Femur (tissue), 1 donor: ENCODE measurements around the gene GLT6D1.

Experiments used
- DNase-seq: peaks from one replicate; pipeline ENCODE4 v3.0.0-alpha.2; 2017

Gene GLT6D1

DNA sequence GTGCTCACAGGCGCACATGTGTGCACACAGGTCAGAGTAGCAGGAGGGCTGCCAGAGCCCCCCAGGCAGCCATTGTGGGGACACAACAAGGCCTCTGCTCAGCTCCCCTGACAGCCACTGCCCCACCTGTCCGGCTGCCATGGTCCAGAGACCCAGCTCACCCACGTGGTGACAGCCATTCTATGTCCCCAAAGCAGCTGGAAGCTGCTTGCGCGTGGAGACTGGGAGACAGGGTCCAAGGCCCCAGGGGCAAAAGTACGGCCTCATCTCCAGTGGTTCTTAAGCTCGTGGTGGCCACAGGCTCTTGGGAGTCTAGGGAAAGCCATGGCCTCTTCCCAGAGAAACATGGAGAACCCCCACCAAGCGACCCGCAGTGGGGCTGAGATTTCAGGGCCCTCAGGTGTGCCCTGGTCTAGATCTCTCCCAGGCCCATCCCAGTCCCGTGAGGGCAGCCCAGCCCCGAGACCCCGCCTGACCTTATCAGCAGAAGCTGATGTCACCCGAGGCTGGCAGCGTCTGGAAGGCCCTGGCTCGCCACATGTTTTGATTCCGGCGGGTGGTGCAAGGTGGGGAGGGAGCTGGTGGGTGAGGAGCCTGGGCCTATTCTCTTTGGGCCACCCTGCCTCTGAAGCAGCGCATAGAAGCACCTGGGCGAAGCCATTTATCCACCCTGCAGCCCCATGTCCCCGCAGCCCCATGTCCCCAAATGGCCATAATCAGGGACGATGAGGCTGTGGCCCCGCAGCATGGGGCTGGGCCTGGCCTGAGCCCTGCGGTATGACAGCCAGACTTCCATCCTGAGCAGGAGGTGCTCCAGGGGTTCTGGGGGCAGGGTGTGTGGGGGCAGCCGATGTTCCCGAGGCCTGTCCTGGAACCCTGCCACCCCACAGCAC lies 31.7 kb downstream of the GLT6D1 start:
- DNase-seq = peak; percentile 4

- no peak for DNase-seq
Observed at GRCh38 chr9:135606885-135607259, 32.5 kb downstream of the GLT6D1 start.

- peak; percentile 13 for DNase-seq
Observed at GRCh38 chr9:135605238-135605781, 34.0 kb downstream of the GLT6D1 start.

DNA sequence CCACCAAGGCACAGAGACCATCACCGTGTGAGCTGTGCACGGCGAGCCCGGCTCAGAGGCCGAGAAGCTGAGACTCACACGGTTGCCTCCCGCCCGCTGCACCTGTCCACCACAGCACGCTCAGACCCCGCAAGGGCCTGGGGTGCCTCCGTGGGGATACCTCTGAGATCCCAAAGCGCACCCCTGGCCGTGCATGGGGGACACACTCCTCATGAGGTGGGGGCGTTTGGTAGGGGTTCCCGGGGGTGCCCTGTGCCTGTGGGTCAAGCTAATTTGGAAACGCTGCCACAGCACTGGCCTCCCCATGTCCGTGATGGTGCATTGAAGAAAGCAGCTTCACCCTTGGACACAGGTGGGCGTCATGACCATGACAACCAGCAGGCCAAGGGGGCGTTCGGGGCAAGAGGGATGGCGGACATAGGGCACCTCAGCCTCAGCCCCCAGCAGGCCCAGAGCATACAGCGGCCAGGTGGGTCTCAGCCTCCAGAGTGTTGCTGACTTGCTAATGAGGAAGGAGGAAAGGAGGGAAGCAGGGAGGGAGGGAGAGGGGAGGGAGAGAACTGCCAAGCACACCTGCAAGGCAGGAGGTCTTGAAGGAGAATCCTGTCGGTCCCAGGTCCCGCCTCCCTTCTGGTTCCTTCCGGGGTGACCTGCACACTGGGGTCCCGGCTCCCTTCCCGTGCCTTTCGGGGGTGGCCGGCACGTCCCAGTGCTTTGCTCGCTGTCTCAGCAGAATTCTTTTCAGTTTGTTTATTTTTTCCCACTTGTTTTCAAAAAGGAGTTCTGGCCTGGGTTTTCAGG lies 34.7 kb downstream of the GLT6D1 start:
- DNase-seq = peak; percentile 15

GRCh38 chr9:135602789-135603481 lies 36.4 kb downstream of the GLT6D1 start:
- DNase-seq = peak; percentile 15

DNA sequence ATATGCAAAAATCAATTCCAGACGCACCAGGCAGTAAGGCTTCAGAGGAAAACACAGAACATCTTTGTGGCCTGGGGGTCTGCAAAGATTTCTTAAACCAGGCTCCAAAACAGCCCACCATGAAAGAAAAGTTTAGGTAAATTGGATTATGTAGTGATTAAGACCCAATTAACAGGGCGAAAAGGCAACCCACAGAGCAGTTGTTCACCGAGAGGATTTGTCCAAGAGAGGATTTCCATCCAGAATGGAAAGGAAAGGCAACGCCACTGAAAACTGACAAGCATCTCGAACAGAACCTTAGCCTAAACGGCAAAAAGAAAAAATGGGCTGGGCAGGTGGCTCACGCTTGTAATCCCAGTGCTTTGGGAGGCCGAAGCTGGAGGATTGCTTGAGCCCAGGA lies 37.4 kb downstream of the GLT6D1 start:
- DNase-seq = no peak

DNA sequence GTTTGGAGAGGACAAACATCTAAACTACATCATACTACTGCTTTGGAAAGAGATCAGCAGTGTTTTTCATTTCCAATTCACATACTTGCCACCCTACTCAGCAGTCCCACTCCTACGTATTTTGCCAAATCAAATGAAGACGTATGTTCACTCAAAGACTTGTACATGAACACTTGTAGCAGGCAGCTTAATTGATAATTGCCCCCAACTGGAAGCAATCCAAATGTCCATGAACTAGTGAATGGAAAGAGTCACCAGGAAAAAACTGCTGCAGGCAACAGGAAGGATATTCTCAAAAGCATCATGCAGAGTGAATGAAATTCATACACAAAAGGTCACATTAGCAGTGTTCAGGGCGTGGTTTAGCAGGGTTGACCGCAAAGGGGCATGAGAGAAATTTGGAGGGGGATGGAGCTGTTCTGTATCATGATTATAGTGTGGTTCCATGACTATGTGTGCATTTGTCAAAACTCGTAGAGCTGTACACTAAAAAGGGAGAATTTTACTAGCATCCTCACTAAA lies 39.0 kb downstream of the GLT6D1 start:
- no peak for DNase-seq

DNA sequence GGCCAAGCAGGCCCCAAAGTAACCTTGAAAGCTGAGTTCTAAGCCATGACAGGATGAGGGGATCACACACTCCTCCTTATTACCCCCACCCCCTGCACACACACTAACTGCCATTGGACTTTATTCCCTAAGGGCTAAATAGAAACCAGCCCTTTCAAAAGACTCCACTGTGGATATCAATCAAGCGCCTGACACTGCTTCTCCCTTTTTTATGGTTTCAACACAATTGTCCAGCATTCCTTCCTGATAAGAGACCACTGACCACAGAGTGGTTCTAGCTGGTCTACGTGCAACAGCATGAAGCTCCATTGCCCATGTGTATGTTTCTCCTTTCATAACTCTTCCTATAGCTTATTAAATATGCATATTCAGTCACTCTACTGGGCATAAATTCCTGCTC lies 43.1 kb downstream of the GLT6D1 start:
- no peak for DNase-seq

- DNase-seq = no peak
Observed at GRCh38 chr9:135592625-135593024, 46.7 kb downstream of the GLT6D1 start.

DNA sequence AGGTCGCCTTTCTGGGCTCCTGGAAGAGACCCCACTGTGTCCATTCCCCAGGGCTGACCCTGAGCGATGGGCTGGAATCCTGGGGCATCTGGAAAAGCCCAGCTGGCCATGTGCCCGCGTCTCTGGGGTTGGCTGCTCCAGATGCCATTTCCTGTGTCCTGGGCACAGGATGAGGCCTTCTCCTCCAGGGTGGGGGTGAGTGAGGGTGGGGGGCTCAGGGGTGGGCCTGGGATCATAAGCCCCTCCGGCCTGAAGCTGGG lies 47.1 kb downstream of the GLT6D1 start:
- DNase-seq = no peak

DNA sequence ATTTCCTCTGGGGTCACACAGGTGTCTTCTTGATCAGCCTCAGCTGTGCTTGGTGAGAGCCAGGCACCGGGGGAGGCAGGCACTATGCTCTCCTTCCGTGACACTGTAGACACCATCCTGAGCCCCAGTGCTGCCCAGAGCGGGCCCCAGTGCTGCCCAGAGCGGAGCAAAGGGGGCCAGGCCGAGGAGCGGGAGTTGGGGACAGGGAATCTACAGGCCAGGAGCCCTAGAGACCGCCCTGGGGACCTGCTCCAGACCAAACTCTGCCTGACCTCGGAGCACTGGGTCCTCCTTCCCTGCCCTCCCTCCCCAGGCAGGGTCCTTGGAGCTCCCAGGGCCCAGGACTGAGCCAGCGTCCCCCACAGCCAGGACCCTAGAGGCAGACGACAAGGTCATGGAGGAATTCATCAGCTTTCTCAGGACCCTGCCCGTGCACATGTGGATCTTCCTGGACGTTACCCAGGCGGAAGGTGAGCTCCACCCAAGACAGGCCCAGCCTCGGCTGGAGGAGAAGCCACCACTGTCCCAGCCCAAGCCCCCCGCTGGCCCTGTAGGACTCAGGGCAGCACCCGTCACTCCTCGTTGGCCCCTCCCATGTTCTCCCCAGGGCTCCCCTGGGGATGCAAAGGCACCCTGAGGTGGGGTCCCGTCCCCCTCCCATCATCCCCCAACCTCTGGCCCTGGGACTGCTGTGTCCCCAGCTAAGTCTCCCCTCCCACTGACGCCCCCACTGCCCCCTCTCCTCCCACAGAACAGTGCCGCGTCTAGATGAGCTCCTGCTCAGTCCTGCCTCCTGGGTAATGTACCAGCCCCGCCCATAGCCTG lies 47.6 kb downstream of the GLT6D1 start:
- DNase-seq = no peak

DNA sequence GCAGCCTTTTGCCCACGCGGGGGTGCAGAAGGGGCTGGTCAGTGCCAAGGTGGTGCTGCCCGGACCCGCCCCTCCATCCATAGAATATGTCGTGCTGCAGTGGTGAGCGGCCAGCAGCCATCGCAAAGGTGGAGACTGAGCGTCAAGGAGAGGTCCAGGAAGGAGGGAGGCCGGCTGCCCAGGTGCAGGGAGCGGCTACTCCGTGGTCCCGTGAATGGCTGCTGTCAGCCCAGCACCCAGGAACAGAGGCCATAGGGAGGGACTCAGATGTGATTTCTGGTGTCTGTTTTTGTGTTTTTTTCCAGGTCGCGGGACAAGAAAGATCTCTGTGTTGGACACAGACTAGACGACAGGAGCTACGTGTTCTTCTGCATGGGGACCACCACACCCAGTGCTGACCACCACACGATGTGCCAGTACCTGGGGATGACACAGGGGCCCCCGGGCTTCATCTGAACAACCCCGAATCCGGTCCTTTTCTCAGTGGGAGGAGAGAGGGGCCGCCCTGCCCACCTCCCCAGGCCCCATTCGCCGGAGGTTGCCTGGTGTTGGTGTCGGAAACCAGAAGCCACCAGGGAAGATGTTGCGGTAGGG lies 48.8 kb downstream of the GLT6D1 start:
- no peak for DNase-seq

- DNase-seq = no peak
Observed at GRCh38 chr9:135589596-135590485, 49.5 kb downstream of the GLT6D1 start.

DNA sequence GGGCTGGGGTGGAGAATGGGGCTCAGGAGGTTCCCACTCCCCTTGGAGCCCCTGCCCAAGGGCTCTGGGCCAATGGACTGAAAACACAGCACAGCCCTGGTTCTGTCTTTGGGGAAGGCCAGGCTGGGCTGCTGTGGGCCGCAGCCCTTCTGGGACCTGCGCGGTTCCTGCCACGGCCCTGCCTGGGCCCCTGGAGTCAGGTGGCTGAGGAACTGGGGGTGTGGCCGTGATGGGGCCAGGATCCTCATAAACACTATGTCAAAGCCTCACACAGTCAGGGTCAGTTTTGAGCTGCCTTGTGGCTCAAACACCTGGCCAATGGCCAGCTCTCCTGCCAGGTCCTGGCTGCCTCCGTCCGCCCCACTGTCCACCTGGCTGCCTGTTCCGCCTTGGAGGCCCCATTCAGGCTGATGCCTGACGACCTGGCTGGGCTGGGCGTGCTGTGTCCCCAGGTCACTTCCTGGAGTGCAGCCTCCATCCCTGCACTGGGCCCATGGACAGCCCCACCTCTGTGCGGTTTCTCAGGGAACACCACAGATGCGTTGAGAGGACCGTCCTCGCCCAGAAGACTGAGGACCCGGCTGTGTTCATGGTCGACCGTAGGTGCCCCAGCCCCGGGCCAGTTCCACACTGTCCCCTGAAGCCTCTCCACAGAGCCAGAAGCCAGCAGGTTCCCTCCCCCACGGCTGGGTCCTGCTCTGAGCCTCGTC lies 50.3 kb downstream of the GLT6D1 start:
- DNase-seq = no peak

DNA sequence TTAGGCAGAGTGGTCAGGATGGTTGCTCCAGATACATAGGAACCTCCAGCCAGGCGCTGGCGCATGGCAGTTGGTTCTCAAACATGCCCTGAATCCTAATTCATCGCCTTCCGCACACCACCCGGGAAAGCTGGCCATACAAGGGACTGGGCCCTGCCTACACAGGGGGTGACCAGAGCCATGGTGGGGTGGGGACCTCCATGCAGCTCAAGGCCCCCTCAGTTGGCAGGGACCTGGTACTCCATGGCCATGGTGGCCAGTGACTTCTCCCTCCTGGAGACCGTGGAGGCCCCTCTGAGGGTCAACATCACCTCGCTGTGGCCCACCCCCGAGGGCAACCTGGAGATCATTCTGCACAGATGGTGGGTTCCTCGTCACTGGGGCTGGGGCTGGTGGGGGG lies 51.0 kb downstream of the GLT6D1 start:
- DNase-seq = no peak

- DNase-seq = no peak
Observed at GRCh38 chr9:135587658-135588057, 51.7 kb downstream of the GLT6D1 start.

DNA sequence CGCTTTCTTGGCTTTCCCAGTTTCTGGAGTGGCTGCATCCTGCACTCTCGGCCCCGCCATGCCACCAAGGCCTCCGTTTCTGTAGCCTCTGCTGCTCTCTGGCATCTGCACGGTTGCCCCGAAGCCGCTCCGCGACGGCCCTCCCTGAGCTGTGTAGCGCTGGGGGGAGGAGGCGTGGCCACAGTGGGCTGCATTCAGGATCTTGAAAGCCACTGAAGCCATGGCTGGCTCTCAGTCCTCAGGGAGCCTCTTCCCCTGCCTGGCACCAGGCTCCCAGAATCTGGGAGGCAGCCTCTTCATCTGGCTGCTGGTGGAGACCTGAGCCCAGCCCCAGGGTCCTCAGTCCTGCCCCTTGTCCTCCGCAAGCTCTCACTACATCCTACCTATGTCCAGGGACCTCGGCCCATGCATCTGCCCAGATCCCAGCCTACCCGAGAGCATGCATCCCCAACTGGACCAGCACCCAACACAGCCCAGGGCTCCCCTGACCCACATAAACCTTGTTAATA lies 52.7 kb downstream of the GLT6D1 start:
- DNase-seq = no peak

DNA sequence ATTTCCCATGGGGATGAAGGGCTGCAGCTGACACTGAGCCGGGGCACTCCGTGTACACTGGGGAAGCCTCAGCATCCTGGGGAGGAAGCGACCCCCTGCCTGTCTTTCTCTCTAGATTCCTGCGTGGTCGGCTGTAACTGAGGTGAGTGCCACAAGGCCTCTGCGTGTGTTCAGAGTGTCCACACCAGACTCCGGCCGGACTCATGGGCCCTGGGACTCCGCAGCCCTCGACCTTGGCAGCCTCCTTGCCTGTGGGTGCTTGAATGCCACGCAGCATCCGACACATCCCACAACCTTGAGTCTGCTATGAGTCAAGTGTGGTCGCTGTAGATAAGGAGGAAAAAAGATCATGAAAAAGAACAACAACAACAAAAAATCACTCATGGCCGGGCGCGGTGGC lies 54.4 kb downstream of the GLT6D1 start:
- DNase-seq = no peak

- no peak for DNase-seq
Observed at GRCh38 chr9:135584371-135584770, 55.0 kb downstream of the GLT6D1 start.

DNA sequence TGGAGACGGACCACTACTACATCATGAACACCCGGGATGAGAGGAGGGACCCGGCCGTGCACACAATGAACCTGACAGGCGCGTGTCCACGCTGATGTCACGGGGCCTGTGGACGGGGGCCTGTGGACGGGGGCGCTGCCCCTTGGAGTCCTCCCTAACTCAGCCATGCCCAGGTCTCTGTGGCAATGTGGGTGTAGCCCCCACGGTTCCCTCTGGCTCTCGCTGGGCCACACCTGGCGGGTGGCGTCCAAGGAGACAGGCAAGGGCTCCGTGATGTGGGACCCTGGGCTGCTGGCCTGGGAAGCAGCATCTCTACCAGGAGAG lies 55.7 kb downstream of the GLT6D1 start:
- DNase-seq = no peak
